GM19455 (cell line): ENCODE data around the gene FZR1.

Experiments used
- ATAC-seq: cut with Tn5 transposase; IDR thresholded peaks from one replicate; pipeline ENCODE4 v1.9.1; 2021; ENCODE audit not compliant: unreplicated experiment

FZR1 gene

GRCh38 chr19:3586707-3587346 is 80.7 kb downstream of the FZR1 start:
- ATAC-seq, result no peak
